Choroid plexus epithelial cell (primary cell): Measurements from ENCODE around the gene CCDC88C.

ENCODE experiments used
- DNase-seq: peaks from one replicate; pipeline ENCODE4 v3.0.0-alpha.2; 2010; ENCODE audit warnings: low read depth
- H3K4me3 ChIP-seq: 2 replicates; pipeline ENCODE4 v1.5.1; 2011; ENCODE audit warnings: low read depth, mild to moderate bottlenecking, control low read depth, low read length, moderate library complexity
- TF ChIP-seq, protein P1 (sequence below): conservative IDR thresholded peaks from 2 replicates; pipeline ENCODE4 v1.5.1; 2011; ENCODE audit warnings: low read depth, mild to moderate bottlenecking, control low read depth, inconsistent platforms, low read length, moderate library complexity

CCDC88C gene

DNA sequence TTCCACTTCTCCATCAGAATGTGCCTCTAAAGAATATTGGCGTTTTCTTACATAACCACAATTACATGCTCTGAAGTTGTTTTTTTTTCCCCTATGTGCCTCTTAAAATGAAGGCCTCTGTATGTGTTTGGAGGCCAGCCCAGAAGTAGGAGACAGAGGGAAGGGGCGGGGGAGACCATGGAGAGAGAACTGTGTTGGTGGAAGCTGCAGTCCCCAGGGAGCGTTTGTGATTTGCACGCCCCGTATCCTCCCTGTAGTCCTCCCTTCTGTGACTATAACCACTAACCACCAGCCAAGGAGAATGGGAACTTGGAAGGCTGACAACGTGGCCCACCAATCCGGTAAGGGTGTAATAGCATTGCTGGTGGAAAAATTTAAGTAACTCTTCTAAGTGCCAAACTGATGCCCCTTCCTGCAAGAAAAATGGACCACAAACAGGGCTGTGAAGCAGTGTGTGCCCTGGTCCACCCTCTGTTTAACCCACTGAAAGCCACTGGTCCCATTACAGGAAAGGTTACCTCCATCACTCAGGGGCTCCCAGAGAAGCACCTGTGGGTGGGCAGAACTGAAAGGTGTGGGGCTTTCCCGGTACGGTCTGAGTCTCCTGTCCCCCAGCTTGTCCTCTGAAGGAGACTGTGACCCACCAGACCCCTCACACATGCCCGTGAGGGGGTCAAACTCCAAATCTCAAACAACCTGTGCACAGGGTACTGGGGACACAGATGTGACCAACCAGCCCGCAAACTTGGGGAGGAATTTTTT is 36.8 kb downstream of the CCDC88C start:
- TF ChIP-seq, protein P1, sequence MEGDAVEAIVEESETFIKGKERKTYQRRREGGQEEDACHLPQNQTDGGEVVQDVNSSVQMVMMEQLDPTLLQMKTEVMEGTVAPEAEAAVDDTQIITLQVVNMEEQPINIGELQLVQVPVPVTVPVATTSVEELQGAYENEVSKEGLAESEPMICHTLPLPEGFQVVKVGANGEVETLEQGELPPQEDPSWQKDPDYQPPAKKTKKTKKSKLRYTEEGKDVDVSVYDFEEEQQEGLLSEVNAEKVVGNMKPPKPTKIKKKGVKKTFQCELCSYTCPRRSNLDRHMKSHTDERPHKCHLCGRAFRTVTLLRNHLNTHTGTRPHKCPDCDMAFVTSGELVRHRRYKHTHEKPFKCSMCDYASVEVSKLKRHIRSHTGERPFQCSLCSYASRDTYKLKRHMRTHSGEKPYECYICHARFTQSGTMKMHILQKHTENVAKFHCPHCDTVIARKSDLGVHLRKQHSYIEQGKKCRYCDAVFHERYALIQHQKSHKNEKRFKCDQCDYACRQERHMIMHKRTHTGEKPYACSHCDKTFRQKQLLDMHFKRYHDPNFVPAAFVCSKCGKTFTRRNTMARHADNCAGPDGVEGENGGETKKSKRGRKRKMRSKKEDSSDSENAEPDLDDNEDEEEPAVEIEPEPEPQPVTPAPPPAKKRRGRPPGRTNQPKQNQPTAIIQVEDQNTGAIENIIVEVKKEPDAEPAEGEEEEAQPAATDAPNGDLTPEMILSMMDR: no peak
- DNase-seq: peak; percentile 58
- H3K4me3 ChIP-seq: no peak overlapping the region

DNA sequence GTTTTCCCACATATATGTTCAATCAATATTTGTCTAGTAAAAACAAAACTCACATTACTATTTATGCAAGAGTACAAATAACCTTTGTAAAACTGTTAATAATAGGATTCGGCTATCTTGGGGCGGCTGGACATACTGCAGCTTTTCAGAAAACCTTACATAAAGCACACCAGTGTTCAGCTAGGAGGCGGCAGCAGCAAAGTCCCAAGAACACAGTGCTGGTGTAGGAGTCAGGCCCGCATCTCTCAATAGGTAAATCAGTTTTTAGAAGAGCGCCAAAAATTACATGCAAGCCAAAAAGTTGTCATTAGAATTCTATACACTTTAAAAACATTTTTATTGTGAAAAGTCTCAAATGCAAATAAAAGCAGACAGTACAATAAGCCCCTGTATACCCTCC is 37.5 kb downstream of the CCDC88C start:
- TF ChIP-seq, protein P1: no peak
- DNase-seq: no peak
- H3K4me3 ChIP-seq: no peak overlapping the region

DNA sequence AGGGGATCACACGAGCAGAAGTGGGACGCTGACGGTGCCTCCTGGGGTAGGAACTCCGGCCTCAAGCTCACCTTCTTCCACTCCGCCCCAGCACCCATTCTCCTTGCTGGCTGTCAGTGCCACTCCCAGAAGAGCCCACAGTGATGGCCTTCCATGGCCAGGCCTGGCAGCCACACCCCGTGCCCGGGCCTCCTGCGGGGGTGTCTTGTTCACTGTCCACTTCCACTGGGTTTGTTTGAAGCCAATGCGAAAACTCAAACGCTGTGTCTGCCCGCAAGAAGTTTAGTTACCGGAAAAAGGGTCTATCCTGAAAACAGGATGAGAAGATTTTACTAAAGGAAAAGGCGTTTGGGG is 38.1 kb downstream of the CCDC88C start:
- no peak for DNase-seq
- TF ChIP-seq, protein P1: no peak
- H3K4me3 ChIP-seq: no peak overlapping the region

DNA sequence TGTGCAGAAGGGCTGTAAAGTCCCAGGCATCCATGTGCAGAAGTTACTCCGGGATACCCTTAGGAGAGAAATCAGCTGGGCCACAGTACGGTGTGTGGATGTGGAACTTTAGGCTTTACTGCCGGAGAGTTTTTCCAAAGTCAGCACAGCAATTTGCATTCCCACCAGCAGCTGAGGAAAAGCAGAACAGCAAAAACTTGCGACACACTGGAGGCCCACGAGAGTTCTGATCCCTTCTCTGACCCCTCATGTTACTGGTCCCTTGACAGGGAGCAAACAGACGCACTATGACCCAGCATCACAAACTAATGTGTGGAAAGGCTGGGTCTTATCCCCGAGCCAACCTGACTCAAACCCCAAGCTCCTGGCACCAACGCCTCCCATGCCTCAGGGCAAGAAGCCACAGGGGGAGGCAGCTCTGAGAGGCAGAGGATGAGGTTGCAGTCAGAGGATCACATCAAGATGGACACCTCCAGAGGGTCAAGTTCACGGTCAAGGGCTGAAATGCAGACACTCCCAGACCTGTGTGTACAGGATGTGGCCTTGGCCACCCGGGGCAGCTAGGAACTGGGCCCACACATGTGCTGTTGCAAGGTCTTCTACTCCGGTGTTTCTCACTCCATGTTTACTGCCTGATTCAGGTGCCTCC is 38.6 kb downstream of the CCDC88C start:
- no peak for DNase-seq
- H3K4me3 ChIP-seq: no peak overlapping the region
- TF ChIP-seq, protein P1: no peak

DNA sequence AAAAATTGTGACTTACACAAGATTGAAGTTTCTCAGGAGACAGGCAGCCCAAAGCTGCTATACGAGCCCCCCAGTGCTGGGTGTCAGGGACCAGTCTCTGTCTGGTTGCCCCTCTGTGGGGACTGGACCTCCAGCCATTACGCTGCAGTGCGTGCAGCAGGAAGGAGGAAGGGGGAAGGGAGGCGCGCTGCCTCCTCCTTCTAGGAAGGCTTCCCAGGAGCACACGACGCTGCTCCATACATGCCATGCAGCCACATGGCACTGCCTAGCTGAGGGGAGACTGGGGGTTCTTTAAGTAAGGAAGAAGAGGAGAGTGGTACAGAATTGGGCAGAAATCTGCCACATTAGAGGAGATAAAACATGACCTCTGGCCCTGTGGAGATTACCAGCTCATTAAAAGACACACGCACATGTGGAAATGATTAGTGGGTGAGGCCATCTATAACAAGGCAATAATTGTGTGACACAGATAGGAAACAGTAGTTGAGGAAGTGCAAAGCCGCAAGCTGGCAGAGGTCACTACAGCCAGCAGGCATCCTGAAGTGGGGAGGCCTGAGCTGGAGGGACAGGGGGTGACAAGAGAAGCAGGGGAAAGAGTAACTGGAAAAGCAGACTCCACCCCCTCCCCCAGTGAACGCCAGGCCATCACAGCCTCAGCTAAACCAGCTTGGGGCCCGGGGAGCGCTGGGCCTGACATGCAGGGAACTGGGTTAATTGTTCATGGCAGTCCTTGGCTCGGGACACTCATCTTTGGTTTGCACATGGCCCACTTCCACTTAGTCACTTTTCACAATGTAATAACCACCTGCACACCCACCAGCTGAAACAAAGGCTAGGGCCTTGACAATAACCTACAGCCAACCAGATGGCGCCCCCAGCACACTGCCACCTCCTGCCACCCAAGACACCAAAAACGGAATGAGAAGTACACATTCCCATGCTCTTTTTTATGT is 39.6 kb downstream of the CCDC88C start:
- H3K4me3 ChIP-seq: no peak overlapping the region
- DNase-seq: no peak
- TF ChIP-seq, protein P1: no peak

DNA sequence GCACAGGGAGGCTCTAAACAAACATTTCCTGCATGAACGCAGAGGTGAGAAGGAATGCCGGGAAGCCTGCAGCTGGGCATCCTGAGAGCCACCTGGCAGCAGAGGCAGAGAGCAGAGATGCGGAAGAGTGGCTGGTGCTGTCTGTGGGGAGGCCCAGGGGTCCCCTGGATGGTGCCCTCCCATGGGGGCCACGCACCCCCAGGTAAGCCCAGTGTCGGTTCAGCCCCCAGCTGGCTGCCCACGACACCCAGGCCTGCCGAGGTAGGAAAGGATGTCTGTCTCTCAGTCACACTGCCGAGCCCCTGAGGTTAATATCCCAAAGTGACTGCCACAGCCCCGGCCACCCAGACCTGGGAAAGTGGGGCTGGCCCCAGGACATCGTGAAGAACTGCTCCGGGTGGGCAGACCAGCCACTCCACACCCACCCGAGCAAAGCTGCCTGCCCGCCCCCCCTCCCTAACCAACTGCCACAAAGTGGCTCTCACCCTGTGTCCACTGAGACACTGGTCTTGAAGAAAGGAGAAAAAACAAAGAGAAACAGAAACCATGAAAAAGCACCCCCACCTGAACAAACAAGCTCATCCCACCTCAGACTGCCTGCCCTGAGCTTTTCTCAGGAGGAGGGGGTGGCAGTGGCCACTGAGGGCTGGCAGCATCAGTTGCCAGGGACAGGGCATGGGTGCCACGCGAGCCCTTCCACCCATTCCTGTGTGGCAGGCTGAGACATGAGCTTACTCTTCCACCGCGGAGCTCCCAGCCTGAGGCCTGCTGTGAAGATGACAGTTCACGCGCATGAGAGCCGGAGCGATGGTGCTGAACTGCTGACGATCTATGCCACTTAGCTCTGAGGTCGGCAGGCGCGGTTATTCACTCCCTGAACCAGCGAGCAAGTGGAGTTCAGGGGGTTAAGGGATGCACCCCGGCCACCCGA is 40.8 kb downstream of the CCDC88C start:
- H3K4me3 ChIP-seq: no peak overlapping the region

More for the DNA sequence above, 40.8 kb downstream of the CCDC88C start:
- DNase-seq: no peak
- TF ChIP-seq, protein P1: no peak
